Fibroblast of peridontal ligament (primary cell): ENCODE results near the gene RIMS1.
A peak's percentile ranks its signal among the peaks of the same experiment; 100 is the strongest.

Experiments
- DNase-seq: peaks from one replicate; pipeline ENCODE4 v3.0.0-alpha.2; 2010; ENCODE audit errors: extremely low read depth

The RIMS1 gene, protein sequence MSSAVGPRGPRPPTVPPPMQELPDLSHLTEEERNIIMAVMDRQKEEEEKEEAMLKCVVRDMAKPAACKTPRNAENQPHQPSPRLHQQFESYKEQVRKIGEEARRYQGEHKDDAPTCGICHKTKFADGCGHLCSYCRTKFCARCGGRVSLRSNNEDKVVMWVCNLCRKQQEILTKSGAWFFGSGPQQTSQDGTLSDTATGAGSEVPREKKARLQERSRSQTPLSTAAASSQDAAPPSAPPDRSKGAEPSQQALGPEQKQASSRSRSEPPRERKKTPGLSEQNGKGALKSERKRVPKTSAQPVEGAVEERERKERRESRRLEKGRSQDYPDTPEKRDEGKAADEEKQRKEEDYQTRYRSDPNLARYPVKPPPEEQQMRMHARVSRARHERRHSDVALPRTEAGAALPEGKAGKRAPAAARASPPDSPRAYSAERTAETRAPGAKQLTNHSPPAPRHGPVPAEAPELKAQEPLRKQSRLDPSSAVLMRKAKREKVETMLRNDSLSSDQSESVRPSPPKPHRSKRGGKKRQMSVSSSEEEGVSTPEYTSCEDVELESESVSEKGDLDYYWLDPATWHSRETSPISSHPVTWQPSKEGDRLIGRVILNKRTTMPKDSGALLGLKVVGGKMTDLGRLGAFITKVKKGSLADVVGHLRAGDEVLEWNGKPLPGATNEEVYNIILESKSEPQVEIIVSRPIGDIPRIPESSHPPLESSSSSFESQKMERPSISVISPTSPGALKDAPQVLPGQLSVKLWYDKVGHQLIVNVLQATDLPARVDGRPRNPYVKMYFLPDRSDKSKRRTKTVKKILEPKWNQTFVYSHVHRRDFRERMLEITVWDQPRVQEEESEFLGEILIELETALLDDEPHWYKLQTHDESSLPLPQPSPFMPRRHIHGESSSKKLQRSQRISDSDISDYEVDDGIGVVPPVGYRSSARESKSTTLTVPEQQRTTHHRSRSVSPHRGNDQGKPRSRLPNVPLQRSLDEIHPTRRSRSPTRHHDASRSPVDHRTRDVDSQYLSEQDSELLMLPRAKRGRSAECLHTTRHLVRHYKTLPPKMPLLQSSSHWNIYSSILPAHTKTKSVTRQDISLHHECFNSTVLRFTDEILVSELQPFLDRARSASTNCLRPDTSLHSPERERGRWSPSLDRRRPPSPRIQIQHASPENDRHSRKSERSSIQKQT (N-terminal part only)

DNA sequence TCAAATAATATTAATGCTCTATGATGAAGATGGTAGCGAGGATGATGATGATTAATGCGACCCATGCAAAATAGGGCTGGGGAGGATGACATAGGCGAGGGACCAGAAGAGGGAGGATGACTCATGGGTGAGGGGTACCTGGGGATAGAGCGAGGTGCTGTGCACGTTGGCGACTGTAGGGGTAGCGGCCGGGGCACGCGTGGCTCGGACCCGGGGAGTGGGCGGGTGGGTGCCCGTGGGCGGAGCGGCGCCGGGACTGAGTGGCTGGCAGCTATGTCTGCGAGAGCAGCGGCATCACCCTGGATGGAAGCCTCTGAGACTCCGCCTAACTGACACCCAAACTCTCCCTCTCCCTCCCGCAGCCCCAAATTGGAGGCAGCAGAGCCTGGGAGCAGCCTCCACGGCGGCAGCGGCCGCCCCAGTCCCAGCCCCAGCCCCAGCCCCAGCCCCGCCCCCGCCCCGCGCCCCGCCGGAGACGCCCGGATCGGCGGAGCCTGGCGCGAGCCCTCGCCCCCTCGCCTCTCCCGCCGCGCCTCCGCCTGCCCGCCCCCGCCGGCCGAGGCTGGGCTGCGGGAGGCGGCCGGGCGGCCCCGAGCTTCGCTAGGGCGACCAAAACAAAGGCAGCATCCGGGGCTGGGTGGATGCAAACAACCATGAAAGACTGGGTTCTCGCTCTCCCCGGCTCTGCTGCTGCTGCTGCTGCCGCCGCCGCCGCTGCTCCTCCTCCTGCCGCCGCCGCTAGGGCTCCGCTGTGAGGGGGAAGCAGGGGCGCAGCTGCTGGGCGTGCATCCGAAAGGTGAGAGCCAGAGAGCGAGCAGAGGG, at the start of gene RIMS1:
RIMS1 (plus strand) TSS at position 367 of the 822 bp plus-strand sequence. CDS start 474 bp downstream, outside the sequence.
- DNase-seq = no peak

- DNase-seq = no peak
Measured at GRCh38 chr6:71851214-71851613, 35.1 kb upstream of the RIMS1 start.

GRCh38 chr6:71852948-71853347, 33.4 kb upstream of the RIMS1 start:
- no peak for DNase-seq

- DNase-seq = no peak
Measured at GRCh38 chr6:71855406-71855805, 30.9 kb upstream of the RIMS1 start.

- DNase-seq = no peak
Measured at GRCh38 chr6:71879016-71879415, 7.3 kb upstream of the RIMS1 start.

GRCh38 chr6:71887006-71887743, 825 bp downstream of the RIMS1 start:
- no peak for DNase-seq

- no peak for DNase-seq
Measured at GRCh38 chr6:71887744-71888230, 1.4 kb downstream of the RIMS1 start.

- DNase-seq = no peak
Measured at GRCh38 chr6:71888756-71889340, 2.5 kb downstream of the RIMS1 start.

DNA sequence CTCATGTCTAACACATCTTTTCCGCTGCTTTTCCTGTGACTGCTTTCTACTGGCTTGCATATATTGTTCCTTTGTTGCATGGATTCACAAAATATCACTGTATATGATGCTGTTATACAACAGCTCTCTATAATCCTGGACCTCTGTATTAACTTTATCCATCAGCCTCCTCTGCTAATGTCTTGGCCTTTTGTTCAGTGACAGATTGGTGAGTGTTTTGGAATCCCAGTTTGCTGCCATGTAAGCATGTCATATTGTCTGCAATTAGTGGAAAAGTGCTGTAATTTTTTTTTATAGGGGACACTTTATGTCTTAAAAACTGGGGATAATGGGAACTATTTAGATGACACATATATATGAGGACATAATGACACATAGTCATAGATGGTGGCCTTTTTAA, 3.0 kb downstream of the RIMS1 start:
- DNase-seq = no peak

DNA sequence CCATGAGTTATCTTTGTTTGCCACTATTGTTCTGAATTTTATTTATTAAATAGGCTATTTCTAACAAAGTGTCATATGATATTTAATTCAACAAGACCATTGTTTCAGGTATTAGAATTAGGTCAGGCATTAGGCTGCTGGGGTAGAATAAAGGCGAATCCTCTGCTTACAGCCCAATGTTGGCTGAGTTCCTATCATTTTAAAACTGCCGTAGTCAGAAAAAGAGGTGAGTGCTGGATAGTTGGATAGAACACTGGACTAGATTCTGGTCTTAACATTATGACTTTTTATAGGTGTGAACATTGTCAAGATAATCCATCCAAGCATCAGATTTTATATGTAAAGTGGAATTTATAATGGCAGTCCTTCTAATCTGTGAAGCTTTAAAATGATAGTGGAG, 6.3 kb downstream of the RIMS1 start:
- no peak for DNase-seq

GRCh38 chr6:71900642-71901041, 14.3 kb downstream of the RIMS1 start:
- no peak for DNase-seq

GRCh38 chr6:71902261-71902660, 15.9 kb downstream of the RIMS1 start:
- DNase-seq = no peak

DNA sequence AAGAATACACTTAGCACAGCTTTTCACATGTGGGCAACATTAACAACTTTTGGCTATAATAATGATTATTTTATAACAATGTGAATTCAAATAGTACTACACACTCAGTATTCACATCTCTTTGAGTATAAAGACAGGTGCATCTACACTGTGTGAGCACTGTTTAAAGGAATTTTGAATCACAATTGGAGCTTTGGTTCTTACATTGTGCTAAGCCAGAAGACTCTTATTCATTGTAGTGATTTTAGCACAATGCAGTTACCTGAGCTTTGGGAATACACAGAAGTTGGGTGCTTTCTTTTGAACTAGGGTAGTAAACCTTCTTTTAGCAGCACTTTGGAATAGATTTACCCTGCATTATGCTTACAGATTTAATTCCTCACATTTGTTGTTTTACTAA, 20.5 kb downstream of the RIMS1 start:
- DNase-seq = no peak

GRCh38 chr6:71908162-71908765, 21.9 kb downstream of the RIMS1 start:
- DNase-seq = no peak

- DNase-seq = no peak
Measured at GRCh38 chr6:71913444-71914234, 27.3 kb downstream of the RIMS1 start.

DNA sequence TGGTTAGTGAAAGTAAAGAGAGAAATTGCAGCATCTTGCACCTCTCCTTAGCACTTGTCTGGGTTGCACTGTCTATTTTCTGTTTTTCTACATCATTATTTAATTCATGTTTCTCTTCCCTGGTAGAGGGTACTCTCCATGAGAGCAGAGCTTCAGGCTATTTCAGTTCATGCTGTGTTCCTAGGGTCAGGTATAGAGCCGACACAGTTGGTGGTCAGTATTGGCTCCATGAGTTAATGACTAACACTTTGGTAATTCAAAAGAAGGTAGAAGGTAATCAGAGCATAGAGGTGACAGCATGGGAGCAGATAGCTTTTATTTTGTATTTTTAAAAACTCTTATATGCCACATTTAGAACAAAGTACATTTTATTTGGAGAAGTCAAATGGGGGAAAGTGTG, 42.7 kb downstream of the RIMS1 start:
- DNase-seq = no peak

DNA sequence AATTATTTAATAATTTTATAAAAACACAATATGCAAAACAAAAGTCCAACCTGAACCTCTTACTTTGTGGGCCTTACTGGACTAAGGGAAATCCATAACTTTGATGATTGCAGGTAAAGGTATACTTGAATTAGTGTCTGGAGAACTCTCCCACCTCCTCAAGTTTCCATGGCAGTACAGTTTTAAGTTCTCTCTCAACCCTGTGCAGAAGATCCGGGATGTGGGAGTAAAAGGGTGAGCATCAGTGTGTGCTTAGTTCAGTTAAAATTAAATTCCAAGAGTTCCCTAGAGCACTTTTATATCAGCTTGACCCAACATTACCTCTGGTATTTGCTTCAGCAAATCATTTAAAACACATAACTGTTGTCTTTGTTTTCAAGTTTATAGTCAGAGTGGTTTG, 47.5 kb downstream of the RIMS1 start:
- DNase-seq = no peak

DNA sequence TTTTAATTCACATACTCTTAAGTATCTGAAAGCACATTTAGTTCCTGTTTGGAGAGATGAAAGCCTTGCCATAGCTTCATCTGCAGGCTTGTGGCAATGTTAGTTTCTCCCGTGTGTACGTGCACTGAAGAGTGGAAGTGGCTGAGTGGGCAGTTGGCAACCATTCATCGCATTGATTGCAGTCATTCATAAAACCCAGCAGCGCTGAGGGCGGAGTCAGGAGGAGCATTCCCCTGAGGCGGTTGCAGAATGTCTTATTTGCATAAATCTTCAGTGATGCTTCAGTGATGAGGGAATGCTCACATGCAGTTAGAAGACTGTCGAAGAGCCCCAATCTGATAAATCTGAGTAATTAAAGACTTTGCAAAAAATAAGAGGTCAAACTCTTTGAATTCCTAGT, 79.1 kb downstream of the RIMS1 start:
- no peak for DNase-seq

GRCh38 chr6:71967436-71967835, 81.1 kb downstream of the RIMS1 start:
- peak; percentile 0 for DNase-seq
